Ovary (tissue), 3 donors: Measurements from ENCODE around the gene SULT4A1.

Source experiments
- CTCF ChIP-seq, 3 donors: fragments of 450-650 bp in 2 of 3; fragments of 200-600 bp in 1 of 3; IDR thresholded peaks; one replicate each; pipeline versions ENCODE4 v1.5.1 to v1.8.0; 2016 to 2022; ENCODE audit warnings: antibody characterized with exemption in 3 of 3, mild to moderate bottlenecking in 1 of 3
- EP300 ChIP-seq: sonication (generic); formaldehyde crosslinking; IDR thresholded peaks from one replicate; pipeline ENCODE4 v1.6.1; 2017; ENCODE audit warnings: antibody characterized with exemption
- POLR2A ChIP-seq: fragments of 450-650 bp; IDR thresholded peaks from one replicate; pipeline ENCODE4 v1.6.1; 2017; ENCODE audit warnings: antibody characterized with exemption, mild to moderate bottlenecking, moderate library complexity
- donor health status: DM: no; HTN: no; CAD: no.

- TF ChIP-seq CTCF (IDR thresholded peaks at IDR 0.05) (no peak), POLR2A (no peak), EP300 (no peak)
These were observed 14.7 kb upstream of the SULT4A1 start for GRCh38 chr22:43876866-43877509.
